ENCODE results near the gene BAHCC1. TPM values are rescaled to one million over a fixed set of nuclear protein-coding genes. Genes with fewer than 3 reads are reported as not detected.

The BAHCC1 gene
- total RNA-seq, 1 donor from 2014 or later: 4.8 TPM

- H3K4me3 ChIP-seq (ENCODE audit: low read depth, low read length): no peak overlapping the region
- DNase-seq (ENCODE audit: low read depth): no peak
- no peak for TF ChIP-seq CTCF (conservative IDR thresholded peaks at IDR 0.05; ENCODE audit: low read depth, low read length)
Observed at GRCh38 chr17:81437191-81437651, 42.0 kb downstream of the BAHCC1 start.

- no peak overlapping the region for H3K4me3 ChIP-seq (ENCODE audit: low read depth, low read length)
- no peak for DNase-seq (ENCODE audit: low read depth)
- no peak for TF ChIP-seq CTCF (conservative IDR thresholded peaks at IDR 0.05; ENCODE audit: low read depth, low read length)
Observed at GRCh38 chr17:81438007-81438659, 42.9 kb downstream of the BAHCC1 start.

- no peak for DNase-seq (ENCODE audit: low read depth)
- H3K4me3 ChIP-seq (ENCODE audit: low read depth, low read length): no peak overlapping the region
- no peak for TF ChIP-seq CTCF (conservative IDR thresholded peaks at IDR 0.05; ENCODE audit: low read depth, low read length)
Observed at GRCh38 chr17:81438688-81439087, 43.4 kb downstream of the BAHCC1 start.

GRCh38 chr17:81440051-81440471, 44.8 kb downstream of the BAHCC1 start:
- H3K4me3 ChIP-seq (ENCODE audit: low read depth, low read length): no peak overlapping the region
- no peak for TF ChIP-seq CTCF (conservative IDR thresholded peaks at IDR 0.05; ENCODE audit: low read depth, low read length)
- no peak for DNase-seq (ENCODE audit: low read depth)

GRCh38 chr17:81440511-81441244, 45.4 kb downstream of the BAHCC1 start:
- peak; percentile 48 for TF ChIP-seq CTCF (conservative IDR thresholded peaks at IDR 0.05; ENCODE audit: low read depth, low read length)
- DNase-seq (ENCODE audit: low read depth): no peak
- no peak overlapping the region for H3K4me3 ChIP-seq (ENCODE audit: low read depth, low read length)

GRCh38 chr17:81442791-81443190, 47.5 kb downstream of the BAHCC1 start:
- TF ChIP-seq CTCF (conservative IDR thresholded peaks at IDR 0.05; ENCODE audit: low read depth, low read length): no peak
- no peak for DNase-seq (ENCODE audit: low read depth)
- no peak overlapping the region for H3K4me3 ChIP-seq (ENCODE audit: low read depth, low read length)

Data from epithelial cell of proximal tubule (primary cell).